HepG2 (cell line): ENCODE measurements around the gene SDK1. TPM values are rescaled to one million over a fixed set of nuclear protein-coding genes. Genes with fewer than 3 reads are reported as not detected.

Experiments
- ATAC-seq: fragments of 200-7000 bp; cut with Tn5 transposase; 3 replicates; pipeline ENCODE4 v1.9.1; 2020; ENCODE audit warnings: mild to moderate bottlenecking, moderate library complexity
- BruUV-seq: library from RNA; stranded (reverse); fragments of 400-500 nt; replicated peaks from 2 replicates; lab custom pipeline; 2021; lab: Mats Ljungman, UMichigan
- CTCF ChIA-PET: fragments of 300-600 bp; formaldehyde crosslinking; extraction: SDS; loops from one replicate; lab custom pipeline; 2021; ENCODE audit warnings: low total read pairs, inconsistent platforms, low intra/inter-chr PET ratio; lab: Yijun Ruan, JAX
- POLR2A ChIA-PET: fragments of 350-600 bp; sonication (Branson Sonifier 250); formaldehyde crosslinking; loops from one replicate; lab custom pipeline; 2020; ENCODE audit warnings: antibody characterized with exemption, inconsistent platforms; lab: Yijun Ruan, JAX
- DNase-seq: peaks from one replicate; pipeline ENCODE4 v3.0.0-alpha.2; 2015; ENCODE audit warnings: low spot score
- FAIRE-seq: peaks from 3 replicates; lab custom pipeline; 2011; peaks lifted over from hg19 to GRCh38; lab: Jason Lieb, UNC
- H2AFZ ChIP-seq: one replicate; pipeline ENCODE4 v1.6.1; 2011; ENCODE audit warnings: low read length, inconsistent platforms
- H3K27ac ChIP-seq: fragments of 300-600 bp; 3 replicates; pipeline ENCODE4 v1.8.0; 2011; ENCODE audit warnings: mixed run types, mild to moderate bottlenecking, mixed read lengths, low read length, inconsistent platforms; ENCODE audit not compliant: insufficient read depth; ENCODE audit errors: extremely low read length
- H3K27me3 ChIP-seq, 2 experiments: fragments of 200-600 bp in 1 of 2; 2 replicates in 1 of 2; 3 replicates in 1 of 2; pipeline versions ENCODE4 v1.6.0 to v1.8.0; 2011; ENCODE audit warnings: low read length in 2 of 2, mild to moderate bottlenecking in 2 of 2, moderate library complexity in 2 of 2, inconsistent platforms in 1 of 2; ENCODE audit not compliant: insufficient read depth in 2 of 2, control insufficient read depth in 1 of 2
- H3K36me3 ChIP-seq, 2 experiments: fragments of 200-600 bp in 1 of 2; replicated peaks in 1 of 2; 2 replicates in 1 of 2; 3 replicates in 1 of 2; pipeline versions ENCODE4 v1.5.1 to v1.8.0; 2011; ENCODE audit warnings: low read length in 2 of 2, inconsistent platforms in 1 of 2; ENCODE audit not compliant: insufficient read depth in 2 of 2, control insufficient read depth in 1 of 2
- H3K4me1 ChIP-seq: 2 replicates; pipeline ENCODE4 v1.5.1; 2012; ENCODE audit warnings: low read length, inconsistent platforms; ENCODE audit not compliant: insufficient read depth
- H3K4me2 ChIP-seq: 2 replicates; pipeline ENCODE4 v1.6.0; 2011; ENCODE audit warnings: low read depth, low read length, inconsistent platforms
- H3K4me3 ChIP-seq, 3 experiments: fragments of 200-600 bp in 1 of 3; sonication (generic), shearing (Covaris generic) in 1 of 3; replicated peaks in 1 of 3; 2 replicates each; pipeline ENCODE4 v1.5.1; 2011 to 2016; ENCODE audit warnings: low read length in 3 of 3, inconsistent platforms in 2 of 3, low read depth in 2 of 3, mild to moderate bottlenecking in 2 of 3, control low read depth in 1 of 3, mixed read lengths in 1 of 3; ENCODE audit not compliant: insufficient read depth in 1 of 3
- H3K79me2 ChIP-seq: one replicate; pipeline ENCODE4 v1.6.1; 2011; ENCODE audit warnings: low read length, inconsistent platforms; ENCODE audit not compliant: insufficient read depth
- H3K9ac ChIP-seq: 2 replicates; pipeline ENCODE4 v1.6.0; 2011; ENCODE audit warnings: mild to moderate bottlenecking, low read depth, low read length, inconsistent platforms; ENCODE audit not compliant: insufficient read depth
- H3K9me3 ChIP-seq: 2 replicates; pipeline ENCODE4 v1.5.1; 2012; ENCODE audit warnings: mild to moderate bottlenecking, low read length
- H4K20me1 ChIP-seq: 2 replicates; pipeline ENCODE4 v1.6.0; 2011; ENCODE audit warnings: inconsistent platforms, mild to moderate bottlenecking, low read length, moderate library complexity; ENCODE audit not compliant: insufficient read depth
- CREB1 ChIP-seq, 2 experiments: fragments of 450-650 bp in 1 of 2; IDR thresholded peaks; 2 replicates each; pipeline ENCODE4 v1.6.1; 2016 to 2017; ENCODE audit warnings: control low read depth in 1 of 2, mild to moderate bottlenecking in 1 of 2, missing compliant biosample characterization in 1 of 2, missing genetic modification characterization in 1 of 2
- EP300 ChIP-seq, 3 experiments: sonication (generic) in 1 of 3; formaldehyde crosslinking in 1 of 3; IDR thresholded peaks; 2 replicates each; pipeline versions ENCODE4 v1.5.1 to v1.6.1; 2011 to 2020; ENCODE audit warnings: low read depth in 2 of 3, low read length in 2 of 3, borderline replicate concordance in 1 of 3, improper control_type of control experiment in 1 of 3, mild to moderate bottlenecking in 1 of 3, missing genetic modification reagents in 1 of 3, moderate library complexity in 1 of 3
- HDAC2 ChIP-seq: sonication (generic); formaldehyde crosslinking; IDR thresholded peaks from 2 replicates; pipeline ENCODE4 v1.4.0; 2020; ENCODE audit warnings: missing genetic modification reagents
- LBX2 ChIP-seq: sonication (generic); formaldehyde crosslinking; IDR thresholded peaks from 2 replicates; pipeline ENCODE4 v1.5.0; 2020; ENCODE audit warnings: missing genetic modification reagents, mild to moderate bottlenecking, borderline replicate concordance
- MEIS2 ChIP-seq: sonication (generic); formaldehyde crosslinking; IDR thresholded peaks from 2 replicates; pipeline ENCODE4 v1.9.0; 2021; ENCODE audit warnings: mild to moderate bottlenecking, missing genetic modification reagents
- MTF2 ChIP-seq: sonication (generic); formaldehyde crosslinking; IDR thresholded peaks from 2 replicates; pipeline ENCODE4 v1.5.0; 2020; ENCODE audit warnings: missing genetic modification reagents, borderline replicate concordance
- PBX2 ChIP-seq: IDR thresholded peaks from 2 replicates; pipeline ENCODE4 v1.6.1; 2016; ENCODE audit warnings: control low read depth
- PCBP2 ChIP-seq: fragments of 200-400 bp; formaldehyde crosslinking; optimal IDR thresholded peaks from 2 replicates; pipeline ENCODE3; 2018; ENCODE audit warnings: low read length, low read depth; ENCODE audit not compliant: poor library complexity, severe bottlenecking
- SRF ChIP-seq: IDR thresholded peaks from 2 replicates; pipeline ENCODE4 v1.6.1; 2011; ENCODE audit warnings: mild to moderate bottlenecking, low read depth, low read length, moderate library complexity
- SSRP1 ChIP-seq: IDR thresholded peaks from 2 replicates; pipeline ENCODE4 v1.6.1; 2016; ENCODE audit warnings: control low read depth
- STAT5B ChIP-seq: sonication (generic); formaldehyde crosslinking; IDR thresholded peaks from 2 replicates; pipeline ENCODE4 v1.4.0; 2020; ENCODE audit warnings: missing genetic modification reagents
- ZBTB4 ChIP-seq: sonication (generic); formaldehyde crosslinking; IDR thresholded peaks from 2 replicates; pipeline ENCODE4 v1.4.0; 2020; ENCODE audit warnings: missing genetic modification reagents, mild to moderate bottlenecking, borderline replicate concordance
- ZFP36 ChIP-seq: fragments of 150-350 bp; IDR thresholded peaks from 2 replicates; pipeline ENCODE4 v1.6.1; 2018; ENCODE audit warnings: borderline replicate concordance, low read length, low read depth; ENCODE audit not compliant: partially characterized antibody
- ZNF138 ChIP-seq: sonication (generic); formaldehyde crosslinking; IDR thresholded peaks from 2 replicates; pipeline ENCODE4 v1.5.0; 2020; ENCODE audit warnings: mild to moderate bottlenecking, low read depth, missing genetic modification reagents
- ZNF180 ChIP-seq: sonication (generic); formaldehyde crosslinking; IDR thresholded peaks from 2 replicates; pipeline ENCODE4 v1.4.0; 2020; ENCODE audit warnings: low read depth, missing genetic modification reagents, borderline replicate concordance
- ZNF547 ChIP-seq: sonication (generic); formaldehyde crosslinking; IDR thresholded peaks from 2 replicates; pipeline ENCODE4 v1.5.1; 2020; ENCODE audit warnings: mild to moderate bottlenecking, missing genetic modification reagents
- ZNF557 ChIP-seq: sonication (generic); formaldehyde crosslinking; IDR thresholded peaks from 2 replicates; pipeline ENCODE4 v1.4.0; 2020; ENCODE audit warnings: missing genetic modification reagents
- WGBS: methylation state at CpG from one replicate; pipeline ENCODE4 v1.1.6; 2017; ENCODE audit warnings: low lambda C conversion rate; 5-methylcytosine and 5-hydroxymethylcytosine counted together
- in situ Hi-C: cut with HindIII; loops from 2 replicates; pipeline ENCODE4 v1.10.0; 2017; ENCODE audit warnings: low pct_unique_long_range_greater_than_20kb; ENCODE audit not compliant: extremely low pct_ligation_motif_present
- intact Hi-C: fragments of 100-400 bp; cut with micrococcal nuclease; formaldehyde crosslinking; loops from one replicate; pipeline ENCODE4 v1.10.0; 2022; ENCODE audit not compliant: unreplicated experiment
- polyA plus RNA-seq, 8 experiments: library from polyadenylated mRNA; depleted of rRNA in 3 of 8; stranded (reverse) in 7 of 8; unstranded in 1 of 8; fragments of >200 nt; fragmentation: Illumina TruSeq in 4 of 8; extraction: Trizol in 4 of 8; gene quantifications; 2 replicates each; pipeline versions ENCODE4 v1.2.1 to v1.2.3, GENCODE V29; 2011 to 2016; ENCODE audit warnings: low read depth in 4 of 8, missing spikeins in 1 of 8, mixed read lengths in 1 of 8; ENCODE audit not compliant: insufficient read depth in 1 of 8
- total RNA-seq, 5 experiments: library from RNA; depleted of rRNA; stranded (reverse); fragments of >200 nt; fragmentation: Illumina TruSeq; extraction: Trizol; gene quantifications; 2 replicates each; pipeline ENCODE4 v1.2.3, GENCODE V29; 2016; ENCODE audit warnings: low read depth in 1 of 5

Gene SDK1
- total and polyA plus RNA-seq, 2 of the 13 experiments (the other 11 are each of a cell fraction or from before 2014, with no cell fraction given), result 0.35 to 2.4 TPM

- no TSS peak for BruUV-seq
- Histone ChIP-seq H3K9me3 (no peaks in the 10 kb centered on the region), H4K20me1 (no peaks in the 10 kb centered on the region), H3K27ac (no peak overlapping the region), H2AFZ (no peak overlapping the region), H3K9ac (no peak overlapping the region), H3K4me2 (no peak overlapping the region), H3K27me3 (no peaks in the 10 kb centered on the region), H3K36me3 (no peaks in the 10 kb centered on the region), H3K79me2 (no peaks in the 10 kb centered on the region), H3K4me1 (peaks cover 16% of the 10 kb centered on the region), H3K4me3 (no peak overlapping the region)
- CTCF ChIA-PET, result no interaction called here
- in situ Hi-C loops (no loop called here), intact Hi-C loops (no loop called here)
- POLR2A ChIA-PET, result no interaction called here
- ATAC-seq (no peak), DNase-seq (no peak), FAIRE-seq (no peak)
- 92% methylated on average over 4 of the region's 4 CpGs for WGBS
- TF ChIP-seq MTF2 (no peak), MEIS2 (CRISPR knock-in tag) (no peak), ZNF557 (CRISPR knock-in tag) (no peak), PBX2 (CRISPR knock-in tag) (no peak), ZBTB4 (no peak), PCBP2 (no peak), STAT5B (CRISPR knock-in tag) (no peak), SRF (no peak), ZFP36 (no peak), SSRP1 (CRISPR knock-in tag) (no peak), LBX2 (CRISPR knock-in tag) (no peak), EP300 (IDR thresholded peaks at IDR 0.05; ENCODE audit: low read depth in 2 of 2, low read length in 2 of 2) (no peak), EP300 (CRISPR knock-in tag; IDR thresholded peaks at IDR 0.05; ENCODE audit: borderline replicate concordance) (no peak), ZNF138 (no peak), ZNF547 (CRISPR knock-in tag) (no peak), HDAC2 (CRISPR knock-in tag) (no peak), CREB1 (IDR thresholded peaks at IDR 0.05) (no peak), CREB1 (CRISPR knock-in tag; IDR thresholded peaks at IDR 0.05) (no peak), ZNF180 (CRISPR knock-in tag) (no peak)
Measured at GRCh38 chr7:3678314-3678810, 377.3 kb downstream of the SDK1 start.
